H1 (cell line): ENCODE results near the gene SSTR5. TPM values are rescaled to one million over a fixed set of nuclear protein-coding genes. Genes with fewer than 3 reads are reported as not detected.

Experiments used
- ASH2L ChIP-seq: fragments of 200-600, 300-600 bp; sonication (generic); IDR thresholded peaks from one replicate; pipeline ENCODE4 v1.7.1; 2017; ENCODE audit warnings: low read length
- EGR1 ChIP-seq: IDR thresholded peaks from 2 replicates; pipeline ENCODE4 v1.6.1; 2011; ENCODE audit warnings: low read depth, low read length, borderline replicate concordance
- HDAC2 ChIP-seq, 2 experiments: fragments of 300-600 bp in 1 of 2; sonication (generic) in 1 of 2; IDR thresholded peaks; 2 replicates each; pipeline ENCODE4 v1.6.1; 2011 to 2012; ENCODE audit warnings: low read depth in 2 of 2, low read length in 2 of 2, mild to moderate bottlenecking in 2 of 2, moderate library complexity in 2 of 2, borderline replicate concordance in 1 of 2, inconsistent platforms in 1 of 2
- SIRT6 ChIP-seq: IDR thresholded peaks from one replicate; pipeline ENCODE4 v1.7.1; 2012; ENCODE audit warnings: low read length, inconsistent platforms
- SIX5 ChIP-seq: IDR thresholded peaks from 2 replicates; pipeline ENCODE4 v1.6.1; 2011; ENCODE audit warnings: mild to moderate bottlenecking, low read depth, low read length
- SUZ12 ChIP-seq: fragments of 200-600 bp; sonication (generic); IDR thresholded peaks from 2 replicates; pipeline ENCODE4 v1.6.1; 2012; ENCODE audit warnings: mild to moderate bottlenecking, inconsistent platforms, low read length, moderate library complexity, mixed read lengths
- polyA plus RNA-seq, 7 experiments: library from polyadenylated mRNA; depleted of rRNA in 3 of 7; stranded (reverse) in 5 of 7; unstranded in 2 of 7; fragments of >200 nt in 5 of 7; fragments of 200-250 nt in 2 of 7; gene quantifications; 1 replicate in 5 of 7; 2 replicates in 1 of 7; 4 replicates in 1 of 7; pipeline versions ENCODE4 v1.2.1 to v1.2.3, GENCODE V29; 2011 to 2013; ENCODE audit warnings: missing spikeins in 2 of 7, mixed read lengths in 2 of 7
- total RNA-seq: library from RNA; stranded (reverse); fragmentation: NEBNext Ultra II Directional; extraction: Animal tissue kit (Norgen Biotek cat#: 25700); gene quantifications from 2 replicates; pipeline ENCODE4 v1.2.1, GENCODE V29; 2021
- TF ChIP-seq, protein P1 (sequence below): IDR thresholded peaks from 2 replicates; pipeline ENCODE4 v1.6.1; 2011; ENCODE audit warnings: low read length, improper control_type of control experiment

SSTR5 gene
- total and polyA plus RNA-seq, 2 of the 8 experiments (the other 6 are each of a cell fraction or from before 2014, with no cell fraction given) = 0.56 to 0.60 TPM

DNA sequence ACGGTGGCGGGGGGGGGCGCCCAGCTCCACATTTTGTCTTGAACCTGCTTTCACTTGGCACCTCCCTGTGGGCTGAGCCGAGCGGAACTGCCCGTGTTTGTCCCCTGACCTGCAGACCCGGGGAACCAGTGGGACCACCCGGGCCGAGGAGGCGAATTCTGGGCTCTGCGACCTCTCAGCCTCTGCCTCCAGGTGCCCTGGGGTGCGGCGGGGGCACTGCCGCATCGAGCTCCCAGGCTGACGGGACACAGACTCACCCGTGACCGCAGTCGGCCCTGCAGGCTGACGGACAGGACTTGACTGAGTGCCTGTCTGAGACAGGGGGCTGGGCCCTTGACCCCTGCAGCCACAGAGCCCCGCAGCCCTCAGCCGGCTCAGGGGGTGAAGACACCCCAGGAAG lies 34.6 kb downstream of the SSTR5 start (continued):
- TF ChIP-seq SIX5 = no peak
- no peak for TF ChIP-seq SIRT6
- TF ChIP-seq, protein P1, sequence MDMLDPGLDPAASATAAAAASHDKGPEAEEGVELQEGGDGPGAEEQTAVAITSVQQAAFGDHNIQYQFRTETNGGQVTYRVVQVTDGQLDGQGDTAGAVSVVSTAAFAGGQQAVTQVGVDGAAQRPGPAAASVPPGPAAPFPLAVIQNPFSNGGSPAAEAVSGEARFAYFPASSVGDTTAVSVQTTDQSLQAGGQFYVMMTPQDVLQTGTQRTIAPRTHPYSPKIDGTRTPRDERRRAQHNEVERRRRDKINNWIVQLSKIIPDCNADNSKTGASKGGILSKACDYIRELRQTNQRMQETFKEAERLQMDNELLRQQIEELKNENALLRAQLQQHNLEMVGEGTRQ = no peak
- TF ChIP-seq ASH2L = no peak
- no peak for TF ChIP-seq EGR1
- no peak for TF ChIP-seq SUZ12
- TF ChIP-seq HDAC2 (IDR thresholded peaks at IDR 0.05; ENCODE audit: borderline replicate concordance in 1 of 2, low read depth in 2 of 2, low read length in 2 of 2) = no peak
